Fibroblast of peridontal ligament (primary cell): ENCODE data around the gene HCRT.
"Not testable (repeated sequence)": the region's sequence is repeated elsewhere in the genome, so short reads cannot be mapped to it uniquely, and the experiment has no call there.

Experiments
- DNase-seq: peaks from one replicate; pipeline ENCODE4 v3.0.0-alpha.2; 2010; ENCODE audit errors: extremely low read depth

HCRT gene

DNA sequence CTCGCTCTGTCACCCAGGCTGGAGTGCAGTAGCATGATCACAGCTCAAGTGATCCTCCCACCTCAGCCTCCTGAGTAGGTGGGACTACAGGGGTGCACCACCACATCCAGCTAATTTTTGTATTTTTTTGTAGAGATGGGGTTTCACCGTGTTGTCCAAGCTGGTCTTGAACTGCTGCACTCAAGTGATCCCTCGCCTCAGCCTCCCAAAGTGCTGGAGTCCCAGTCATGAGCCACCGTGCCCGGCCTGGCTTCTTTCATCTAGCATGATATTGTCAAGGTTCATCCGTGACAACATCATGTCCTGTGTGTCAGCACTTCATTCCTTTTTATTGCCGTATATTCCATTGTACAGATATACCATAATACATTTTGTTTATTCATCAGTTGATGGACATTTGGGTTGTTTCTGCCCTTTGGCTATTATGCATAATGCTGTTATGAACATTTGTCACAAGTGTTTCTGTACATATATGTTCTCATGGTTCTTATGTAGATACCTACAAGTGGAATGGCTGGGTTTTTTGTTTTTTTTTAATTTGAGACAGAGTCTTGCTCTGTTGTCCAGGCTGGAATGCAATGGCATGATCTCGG lies 12.4 kb upstream of the HCRT start:
- DNase-seq, result no peak

- peak; percentile 69 for DNase-seq
These were observed 9.0 kb upstream of the HCRT start, which contains the start of gene GHDC for GRCh38 chr17:42193969-42194899. Gene GHDC, minus strand, starts transcription at chr17:42194494. Its CDS starts 913 bp downstream, at chr17:42193581.

DNA sequence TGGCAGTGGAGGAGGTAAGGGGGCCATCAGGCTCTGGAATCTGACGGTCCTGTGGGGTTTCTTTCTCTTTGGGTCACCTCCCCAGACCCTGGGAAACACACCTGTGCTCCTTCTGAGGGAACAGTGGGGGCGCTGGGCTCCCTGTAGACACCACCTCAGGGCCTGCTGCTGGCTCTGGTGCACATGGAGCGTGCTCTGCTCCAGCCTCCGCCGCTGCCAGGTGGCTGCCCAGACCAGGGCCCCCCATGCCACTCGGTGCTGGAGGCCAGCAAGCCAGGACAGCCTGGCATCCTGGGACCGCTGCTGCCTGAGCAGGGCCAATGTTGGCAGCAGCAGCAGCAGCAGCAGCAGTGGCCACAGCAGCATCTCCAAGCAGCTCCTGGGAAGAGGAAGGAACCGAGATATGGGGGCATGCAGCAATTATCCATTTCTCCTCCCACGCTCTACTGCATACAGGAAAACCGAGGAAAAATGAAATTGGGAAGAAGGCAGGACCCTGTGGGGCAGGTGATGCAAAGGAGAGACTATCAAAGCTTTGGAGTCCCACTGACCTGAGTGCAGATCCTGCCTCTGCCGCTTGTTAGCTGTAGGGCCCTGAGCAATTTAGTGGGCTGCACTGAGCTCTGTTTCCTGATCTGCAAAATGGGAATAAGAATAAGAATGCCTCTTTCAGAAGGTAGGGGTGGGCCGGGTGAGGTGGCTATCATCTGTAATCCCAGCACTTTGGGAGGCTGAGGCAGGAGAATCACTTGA lies 8.1 kb upstream of the HCRT start:
- DNase-seq, result no peak

- no peak for DNase-seq
These were observed 7.2 kb upstream of the HCRT start for GRCh38 chr17:42192189-42193126.

DNA sequence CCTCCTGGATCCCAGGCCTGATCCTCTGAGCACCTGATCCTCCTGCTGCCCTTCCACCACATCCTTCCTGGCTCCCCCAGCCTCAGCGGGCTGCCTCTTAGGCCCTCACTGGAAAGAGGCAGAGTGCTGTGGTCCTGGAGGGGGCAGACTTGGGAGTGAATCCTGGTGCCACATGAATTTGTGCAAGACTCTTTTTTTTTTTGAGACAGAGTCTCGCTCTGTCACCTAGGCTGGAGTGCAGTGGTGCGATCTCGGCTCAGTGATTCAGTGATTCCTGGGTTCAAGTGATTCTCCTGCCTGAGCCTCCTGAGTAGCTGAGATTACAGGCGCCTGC lies 6.0 kb upstream of the HCRT start:
- no peak for DNase-seq

GRCh38 chr17:42190491-42191274 lies 5.4 kb upstream of the HCRT start:
- DNase-seq, result no peak

DNA sequence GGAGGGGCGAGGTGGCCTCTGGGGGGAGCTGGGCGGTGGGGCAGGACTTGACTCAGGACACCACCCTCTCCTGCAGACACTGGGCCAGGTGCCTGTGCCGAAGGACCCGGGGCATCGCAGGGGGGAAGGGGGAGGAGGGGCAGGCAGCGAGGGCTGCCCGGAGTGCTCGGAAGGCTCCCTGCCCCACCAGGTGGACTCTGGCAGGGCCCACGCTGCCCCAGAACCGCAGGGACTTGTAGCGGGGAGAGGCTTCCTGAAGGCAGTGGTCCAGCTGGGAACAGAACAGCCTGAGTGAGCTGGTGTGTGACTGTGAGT lies 4.4 kb upstream of the HCRT start:
- no peak for DNase-seq

DNA sequence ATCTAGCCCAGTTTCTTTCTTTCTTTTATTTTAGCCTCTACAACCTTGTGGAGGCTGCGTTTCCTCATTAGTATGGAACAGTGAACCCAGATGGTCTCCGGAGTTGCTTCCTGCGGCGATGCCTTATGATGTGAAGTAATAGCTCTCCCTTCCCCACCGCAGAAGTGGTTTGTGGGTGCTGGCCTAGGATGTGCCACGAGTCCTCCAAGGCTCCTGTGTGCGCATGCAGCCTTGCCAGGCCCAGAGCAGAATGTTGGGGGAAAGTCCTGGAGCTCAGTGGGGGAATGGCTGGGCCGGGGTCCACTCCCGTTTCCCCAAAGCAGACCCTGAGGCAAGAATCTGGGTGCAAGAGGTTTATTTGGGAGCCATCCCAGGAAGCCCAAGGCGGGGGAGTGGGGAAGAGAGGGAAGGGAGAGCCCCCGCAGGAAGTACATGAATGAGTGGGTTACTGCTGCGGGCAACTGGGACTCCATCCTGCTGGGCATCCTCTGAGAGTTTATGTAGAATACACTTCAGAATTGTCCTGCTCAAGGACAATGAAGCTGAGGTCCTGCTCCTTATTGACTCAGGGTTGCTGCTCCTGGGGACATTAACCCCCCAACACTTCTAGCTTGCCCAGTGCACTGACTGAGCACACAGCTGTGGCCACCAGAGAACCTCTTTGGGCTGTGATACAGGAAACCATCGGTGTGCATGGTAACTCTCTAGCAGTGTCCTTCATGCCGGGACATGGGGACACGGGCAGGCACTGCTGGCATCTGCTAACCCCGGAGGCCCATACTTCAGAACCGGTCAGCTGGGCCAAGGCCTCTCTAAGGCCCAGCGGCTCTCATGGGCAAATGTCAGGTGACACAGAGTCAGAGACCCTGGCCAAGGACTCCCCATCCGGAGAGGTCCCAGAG lies 3.7 kb upstream of the HCRT start:
- peak; percentile 15 for DNase-seq

DNA sequence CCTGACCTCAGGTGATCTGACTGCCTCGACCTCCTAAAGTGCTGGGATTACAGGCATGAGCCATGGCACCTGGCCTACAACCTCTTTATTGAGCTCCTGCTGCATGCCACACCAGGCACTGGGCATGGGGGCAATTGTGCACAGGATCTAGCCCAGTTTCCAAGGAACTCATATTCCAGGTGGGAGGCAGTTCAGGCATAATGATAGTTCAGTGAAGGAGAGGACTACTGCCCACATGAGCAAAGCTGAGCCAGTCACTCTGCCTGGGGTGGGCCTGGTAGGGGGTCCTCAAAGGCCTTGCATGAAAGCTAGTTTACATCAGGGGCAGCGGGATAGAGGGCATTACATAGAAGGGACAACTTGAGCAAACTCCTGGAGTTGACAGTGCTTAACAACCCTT lies 2.6 kb upstream of the HCRT start:
- no peak for DNase-seq

- not testable (repeated sequence) for DNase-seq
These were observed 939 bp upstream of the HCRT start for GRCh38 chr17:42186191-42186590.

DNA sequence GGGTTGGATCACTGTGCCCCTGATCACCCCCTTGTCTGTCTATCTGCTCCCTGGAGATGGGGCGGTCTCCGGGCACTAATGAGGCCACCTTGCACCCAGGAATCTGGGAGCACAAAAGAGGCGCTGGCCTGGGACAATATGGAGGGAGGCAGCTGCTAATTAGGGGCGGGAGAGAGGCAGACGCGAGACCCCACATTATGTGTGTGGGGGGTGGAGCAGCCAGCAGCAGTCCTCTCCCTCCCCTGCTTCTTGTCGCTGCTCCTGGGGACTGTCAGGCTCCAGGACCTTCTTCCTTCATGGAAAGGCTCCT lies 324 bp upstream of the HCRT start:
- DNase-seq, result no peak

DNA sequence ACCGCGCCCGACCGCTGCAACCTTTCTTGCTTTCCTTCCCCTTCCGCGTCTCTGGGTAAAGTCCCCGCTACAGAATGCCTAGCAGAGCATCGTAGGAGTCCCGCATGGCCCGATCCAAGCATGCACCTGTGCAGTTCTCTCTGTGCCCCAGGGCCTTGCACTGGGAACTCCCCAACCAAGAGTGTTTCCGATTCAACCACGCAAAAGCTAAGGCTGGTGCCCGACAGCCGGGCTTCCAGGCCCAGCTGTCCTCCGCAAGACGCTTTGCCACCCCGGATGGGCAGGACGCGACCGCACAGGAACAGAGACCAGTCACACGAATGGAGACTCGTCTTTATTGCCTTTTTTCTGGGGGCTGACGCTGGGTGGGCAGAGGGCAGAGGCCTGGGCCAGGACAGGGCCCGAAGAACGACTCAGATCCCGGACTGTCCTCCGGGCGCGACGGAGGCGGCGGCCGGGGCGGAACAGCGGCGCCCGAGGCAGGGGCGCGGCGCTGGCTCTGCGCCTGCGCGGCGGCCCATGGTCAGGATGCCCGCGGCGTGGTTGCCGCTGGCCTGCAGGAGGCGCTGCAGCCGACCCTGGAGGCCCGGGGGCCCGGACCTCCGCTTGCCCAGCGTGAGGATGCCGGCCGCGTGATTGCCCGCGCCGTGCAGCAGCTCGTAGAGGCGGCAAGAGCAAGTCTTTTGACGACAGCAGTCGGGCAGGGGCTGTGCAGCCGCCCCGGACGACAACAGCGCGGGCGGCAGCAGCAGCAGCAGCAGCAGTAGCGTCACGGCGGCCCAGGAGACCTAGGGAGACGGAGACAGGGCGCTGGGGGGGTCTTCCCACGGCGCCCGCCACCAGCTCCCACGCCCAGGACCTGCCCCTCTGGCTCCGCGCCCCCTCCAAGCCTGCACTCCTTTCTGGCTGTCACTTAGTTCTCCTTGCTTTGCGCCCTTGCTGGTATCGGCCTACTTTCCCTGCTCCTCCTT lies 1.2 kb downstream of the HCRT start:
- DNase-seq, result peak; percentile 49

- DNase-seq, result peak; percentile 31
These were observed 2.1 kb downstream of the HCRT start for GRCh38 chr17:42182927-42183734.

DNA sequence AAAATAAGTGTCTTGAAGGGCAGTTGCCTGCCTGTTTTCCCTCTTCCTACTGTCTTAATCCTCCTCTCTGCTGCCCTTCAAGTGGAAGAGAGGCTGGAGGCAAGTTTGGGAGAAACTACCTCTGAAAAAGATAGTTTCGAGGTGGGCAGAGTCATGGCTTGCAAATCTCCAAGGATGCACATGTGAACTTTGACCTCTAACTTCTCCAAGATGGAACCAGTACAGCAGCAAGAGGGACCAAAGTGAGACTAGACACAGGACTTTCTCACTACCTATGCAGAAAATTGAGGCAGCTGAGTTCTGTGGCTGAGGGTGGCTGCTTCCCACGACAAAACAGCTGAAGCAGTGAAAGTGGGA lies 3.4 kb downstream of the HCRT start:
- no peak for DNase-seq

DNA sequence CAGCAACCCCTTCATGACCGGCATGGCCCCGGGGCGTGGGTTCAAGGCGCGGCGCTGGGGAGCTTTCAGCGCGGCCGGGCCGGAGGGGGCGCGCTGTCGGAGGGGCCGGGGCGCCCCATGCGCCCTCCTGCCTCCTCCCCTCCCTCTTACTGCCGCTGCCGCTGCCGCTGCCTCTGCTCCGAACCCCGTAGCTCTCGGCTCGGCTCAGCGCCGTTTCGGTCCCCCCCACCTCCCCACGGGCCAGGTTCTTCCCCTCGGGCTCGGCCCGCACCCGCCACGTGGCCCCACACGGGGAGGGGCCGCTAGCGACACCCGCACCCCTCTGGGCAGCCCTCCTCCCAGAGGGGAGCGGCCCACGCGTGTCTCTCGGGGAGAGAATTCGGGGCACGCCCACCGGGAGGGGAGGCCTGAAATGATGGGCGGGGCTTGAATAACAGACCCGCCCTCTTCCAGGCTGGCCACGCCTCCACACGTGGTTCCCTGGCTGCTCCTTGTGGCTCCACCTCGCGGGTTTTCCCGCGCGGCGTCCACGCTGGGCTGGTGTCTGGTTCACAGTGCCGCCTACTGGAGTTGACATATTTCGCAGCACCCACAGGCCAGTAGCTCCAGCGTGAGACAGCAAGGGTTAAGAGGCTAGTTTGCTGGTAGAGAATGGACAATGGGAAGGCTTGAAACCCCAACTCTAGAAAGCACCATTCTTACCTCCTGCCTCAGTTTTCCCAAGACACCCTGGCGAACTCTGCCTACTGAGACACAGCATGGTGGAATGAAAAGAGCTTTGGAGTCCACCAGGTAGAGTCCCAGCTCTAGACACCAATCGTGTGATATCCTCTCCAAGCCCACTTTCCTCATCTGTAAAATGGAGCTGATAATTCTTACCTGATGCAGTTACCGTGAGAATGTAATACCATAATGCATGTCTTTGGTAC lies 4.1 kb downstream of the HCRT start, which contains the start of gene KCNH4:
KCNH4 (minus strand) TSS at position 221 of the 929 bp plus-strand sequence; CDS start at position 24, 197 bp downstream.
- peak; percentile 64 for DNase-seq

- no peak for DNase-seq
These were observed 4.8 kb downstream of the HCRT start for GRCh38 chr17:42180411-42180921.
